Measurements from ENCODE around the gene PHC3.

DNA sequence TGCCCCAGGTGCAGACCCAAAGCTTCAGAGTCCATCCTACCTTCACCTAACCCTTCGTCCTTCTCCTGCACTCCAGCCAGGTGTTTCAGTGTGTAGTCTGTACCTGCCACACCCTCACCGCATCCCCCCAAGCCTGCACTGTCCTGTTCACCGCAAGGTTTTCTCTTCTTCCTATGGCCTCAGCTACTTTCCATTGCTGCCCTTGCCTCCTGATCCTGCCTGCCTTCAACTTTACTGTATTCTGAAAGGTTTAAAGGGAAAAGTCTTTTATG, 134.5 kb downstream of the PHC3 start:
- TF ChIP-seq, protein P1, sequence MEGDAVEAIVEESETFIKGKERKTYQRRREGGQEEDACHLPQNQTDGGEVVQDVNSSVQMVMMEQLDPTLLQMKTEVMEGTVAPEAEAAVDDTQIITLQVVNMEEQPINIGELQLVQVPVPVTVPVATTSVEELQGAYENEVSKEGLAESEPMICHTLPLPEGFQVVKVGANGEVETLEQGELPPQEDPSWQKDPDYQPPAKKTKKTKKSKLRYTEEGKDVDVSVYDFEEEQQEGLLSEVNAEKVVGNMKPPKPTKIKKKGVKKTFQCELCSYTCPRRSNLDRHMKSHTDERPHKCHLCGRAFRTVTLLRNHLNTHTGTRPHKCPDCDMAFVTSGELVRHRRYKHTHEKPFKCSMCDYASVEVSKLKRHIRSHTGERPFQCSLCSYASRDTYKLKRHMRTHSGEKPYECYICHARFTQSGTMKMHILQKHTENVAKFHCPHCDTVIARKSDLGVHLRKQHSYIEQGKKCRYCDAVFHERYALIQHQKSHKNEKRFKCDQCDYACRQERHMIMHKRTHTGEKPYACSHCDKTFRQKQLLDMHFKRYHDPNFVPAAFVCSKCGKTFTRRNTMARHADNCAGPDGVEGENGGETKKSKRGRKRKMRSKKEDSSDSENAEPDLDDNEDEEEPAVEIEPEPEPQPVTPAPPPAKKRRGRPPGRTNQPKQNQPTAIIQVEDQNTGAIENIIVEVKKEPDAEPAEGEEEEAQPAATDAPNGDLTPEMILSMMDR (IDR thresholded peaks at IDR 0.05) = no peak
- TF ChIP-seq POLR2A (IDR thresholded peaks at IDR 0.05) = no peak
